Measurements from ENCODE around the gene MRPL21. TPM values are rescaled to one million over a fixed set of nuclear protein-coding genes. Genes with fewer than 3 reads are reported as not detected.
A peak's percentile ranks its signal among the peaks of the same experiment; 100 is the strongest.

The MRPL21 gene
- total and polyA plus RNA-seq, 2 of the 13 experiments (the other 11 are each of a cell fraction or from before 2014, with no cell fraction given) = 61.5 to 100 TPM

DNA sequence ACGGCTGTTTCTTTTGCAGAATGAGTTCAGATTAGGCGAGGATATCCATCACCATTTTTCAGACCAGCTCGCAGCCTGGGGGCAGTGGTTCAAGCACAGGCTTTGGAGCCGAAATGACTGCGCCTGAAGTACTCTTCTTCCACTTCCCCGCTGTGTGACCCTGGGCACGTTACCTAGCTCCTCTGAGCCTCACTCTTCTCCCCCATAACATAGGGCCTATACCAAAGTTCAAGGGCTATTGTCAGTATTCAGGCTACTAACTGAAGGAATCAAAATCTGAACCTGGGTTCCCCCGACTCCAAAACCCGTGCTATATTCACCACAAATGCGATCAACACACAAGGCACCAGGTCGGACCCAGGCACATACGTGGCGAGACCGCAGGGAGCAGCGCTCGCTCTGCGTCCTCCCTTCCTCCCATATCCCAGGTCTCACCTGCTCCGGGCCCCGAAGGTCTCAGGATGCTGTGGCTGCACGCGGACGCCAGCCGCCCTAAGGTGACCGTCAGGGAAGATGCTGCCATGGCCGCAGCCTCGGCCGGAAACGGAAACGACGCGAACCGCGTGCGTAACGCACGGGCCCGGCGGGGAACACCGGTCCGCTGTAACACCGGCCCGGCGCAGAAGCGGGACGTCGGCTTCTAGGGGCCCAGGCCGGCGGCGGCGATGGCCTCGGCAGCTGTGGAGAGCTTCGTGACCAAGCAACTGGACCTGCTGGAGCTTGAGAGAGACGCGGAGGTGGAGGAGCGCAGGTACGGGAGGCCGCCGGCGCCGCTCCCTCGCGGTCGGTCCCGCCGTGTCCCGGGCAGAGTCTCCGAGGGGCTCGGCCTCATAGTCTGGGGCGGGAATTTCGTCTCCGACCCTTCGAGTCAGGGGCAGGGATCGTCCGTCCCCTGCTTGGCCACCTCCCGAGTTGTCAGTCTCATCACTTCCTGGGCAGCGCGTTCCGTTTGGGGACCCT lies at the start of gene MRPL21, which contains the start of gene IGHMBP2 (continued):
- TF ChIP-seq, protein P1, sequence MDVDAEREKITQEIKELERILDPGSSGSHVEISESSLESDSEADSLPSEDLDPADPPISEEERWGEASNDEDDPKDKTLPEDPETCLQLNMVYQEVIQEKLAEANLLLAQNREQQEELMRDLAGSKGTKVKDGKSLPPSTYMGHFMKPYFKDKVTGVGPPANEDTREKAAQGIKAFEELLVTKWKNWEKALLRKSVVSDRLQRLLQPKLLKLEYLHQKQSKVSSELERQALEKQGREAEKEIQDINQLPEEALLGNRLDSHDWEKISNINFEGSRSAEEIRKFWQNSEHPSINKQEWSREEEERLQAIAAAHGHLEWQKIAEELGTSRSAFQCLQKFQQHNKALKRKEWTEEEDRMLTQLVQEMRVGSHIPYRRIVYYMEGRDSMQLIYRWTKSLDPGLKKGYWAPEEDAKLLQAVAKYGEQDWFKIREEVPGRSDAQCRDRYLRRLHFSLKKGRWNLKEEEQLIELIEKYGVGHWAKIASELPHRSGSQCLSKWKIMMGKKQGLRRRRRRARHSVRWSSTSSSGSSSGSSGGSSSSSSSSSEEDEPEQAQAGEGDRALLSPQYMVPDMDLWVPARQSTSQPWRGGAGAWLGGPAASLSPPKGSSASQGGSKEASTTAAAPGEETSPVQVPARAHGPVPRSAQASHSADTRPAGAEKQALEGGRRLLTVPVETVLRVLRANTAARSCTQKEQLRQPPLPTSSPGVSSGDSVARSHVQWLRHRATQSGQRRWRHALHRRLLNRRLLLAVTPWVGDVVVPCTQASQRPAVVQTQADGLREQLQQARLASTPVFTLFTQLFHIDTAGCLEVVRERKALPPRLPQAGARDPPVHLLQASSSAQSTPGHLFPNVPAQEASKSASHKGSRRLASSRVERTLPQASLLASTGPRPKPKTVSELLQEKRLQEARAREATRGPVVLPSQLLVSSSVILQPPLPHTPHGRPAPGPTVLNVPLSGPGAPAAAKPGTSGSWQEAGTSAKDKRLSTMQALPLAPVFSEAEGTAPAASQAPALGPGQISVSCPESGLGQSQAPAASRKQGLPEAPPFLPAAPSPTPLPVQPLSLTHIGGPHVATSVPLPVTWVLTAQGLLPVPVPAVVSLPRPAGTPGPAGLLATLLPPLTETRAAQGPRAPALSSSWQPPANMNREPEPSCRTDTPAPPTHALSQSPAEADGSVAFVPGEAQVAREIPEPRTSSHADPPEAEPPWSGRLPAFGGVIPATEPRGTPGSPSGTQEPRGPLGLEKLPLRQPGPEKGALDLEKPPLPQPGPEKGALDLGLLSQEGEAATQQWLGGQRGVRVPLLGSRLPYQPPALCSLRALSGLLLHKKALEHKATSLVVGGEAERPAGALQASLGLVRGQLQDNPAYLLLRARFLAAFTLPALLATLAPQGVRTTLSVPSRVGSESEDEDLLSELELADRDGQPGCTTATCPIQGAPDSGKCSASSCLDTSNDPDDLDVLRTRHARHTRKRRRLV (CRISPR knock-in tag; IDR thresholded peaks at IDR 0.05) = no peak; the same call in 1 of the 2 replicates
- TF ChIP-seq, protein P2, sequence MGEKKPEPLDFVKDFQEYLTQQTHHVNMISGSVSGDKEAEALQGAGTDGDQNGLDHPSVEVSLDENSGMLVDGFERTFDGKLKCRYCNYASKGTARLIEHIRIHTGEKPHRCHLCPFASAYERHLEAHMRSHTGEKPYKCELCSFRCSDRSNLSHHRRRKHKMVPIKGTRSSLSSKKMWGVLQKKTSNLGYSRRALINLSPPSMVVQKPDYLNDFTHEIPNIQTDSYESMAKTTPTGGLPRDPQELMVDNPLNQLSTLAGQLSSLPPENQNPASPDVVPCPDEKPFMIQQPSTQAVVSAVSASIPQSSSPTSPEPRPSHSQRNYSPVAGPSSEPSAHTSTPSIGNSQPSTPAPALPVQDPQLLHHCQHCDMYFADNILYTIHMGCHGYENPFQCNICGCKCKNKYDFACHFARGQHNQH (CRISPR knock-in tag; IDR thresholded peaks at IDR 0.05) = peak; percentile 73; the same call in 1 of the 2 replicates
- TF ChIP-seq, protein P3, sequence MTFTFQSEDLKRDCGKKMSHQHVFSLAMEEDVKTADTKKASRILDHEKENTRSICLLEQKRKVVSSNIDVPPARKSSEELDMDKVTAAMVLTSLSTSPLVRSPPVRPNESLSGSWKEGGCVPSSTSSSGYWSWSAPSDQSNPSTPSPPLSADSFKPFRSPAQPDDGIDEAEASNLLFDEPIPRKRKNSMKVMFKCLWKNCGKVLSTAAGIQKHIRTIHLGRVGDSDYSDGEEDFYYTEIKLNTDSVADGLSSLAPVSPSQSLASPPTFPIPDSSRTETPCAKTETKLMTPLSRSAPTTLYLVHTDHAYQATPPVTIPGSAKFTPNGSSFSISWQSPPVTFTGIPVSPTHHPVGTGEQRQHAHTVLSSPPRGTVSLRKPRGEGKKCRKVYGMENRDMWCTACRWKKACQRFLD (CRISPR knock-in tag; IDR thresholded peaks at IDR 0.05; ENCODE audit: borderline replicate concordance) = no peak; the same call in 1 of the 2 replicates
- TF ChIP-seq NFKBIZ (CRISPR knock-in tag; IDR thresholded peaks at IDR 0.05) (peak; percentile 79; the same call in 1 of the 2 replicates), JUN (CRISPR knock-in tag; IDR thresholded peaks at IDR 0.05) (peak; percentile 54; the same call in 1 of the 2 replicates), ZNF292 (CRISPR knock-in tag; IDR thresholded peaks at IDR 0.05; ENCODE audit: borderline replicate concordance, low read depth) (no peak), ZNF547 (CRISPR knock-in tag; IDR thresholded peaks at IDR 0.05) (peak; percentile 83), MAFF (IDR thresholded peaks at IDR 0.05; ENCODE audit: low read depth, low read length) (no peak), ZNF12 (CRISPR knock-in tag; IDR thresholded peaks at IDR 0.05) (peak; percentile 67), FOXM1 (CRISPR knock-in tag; IDR thresholded peaks at IDR 0.05) (peak; percentile 90)
- TF ChIP-seq, protein P4, sequence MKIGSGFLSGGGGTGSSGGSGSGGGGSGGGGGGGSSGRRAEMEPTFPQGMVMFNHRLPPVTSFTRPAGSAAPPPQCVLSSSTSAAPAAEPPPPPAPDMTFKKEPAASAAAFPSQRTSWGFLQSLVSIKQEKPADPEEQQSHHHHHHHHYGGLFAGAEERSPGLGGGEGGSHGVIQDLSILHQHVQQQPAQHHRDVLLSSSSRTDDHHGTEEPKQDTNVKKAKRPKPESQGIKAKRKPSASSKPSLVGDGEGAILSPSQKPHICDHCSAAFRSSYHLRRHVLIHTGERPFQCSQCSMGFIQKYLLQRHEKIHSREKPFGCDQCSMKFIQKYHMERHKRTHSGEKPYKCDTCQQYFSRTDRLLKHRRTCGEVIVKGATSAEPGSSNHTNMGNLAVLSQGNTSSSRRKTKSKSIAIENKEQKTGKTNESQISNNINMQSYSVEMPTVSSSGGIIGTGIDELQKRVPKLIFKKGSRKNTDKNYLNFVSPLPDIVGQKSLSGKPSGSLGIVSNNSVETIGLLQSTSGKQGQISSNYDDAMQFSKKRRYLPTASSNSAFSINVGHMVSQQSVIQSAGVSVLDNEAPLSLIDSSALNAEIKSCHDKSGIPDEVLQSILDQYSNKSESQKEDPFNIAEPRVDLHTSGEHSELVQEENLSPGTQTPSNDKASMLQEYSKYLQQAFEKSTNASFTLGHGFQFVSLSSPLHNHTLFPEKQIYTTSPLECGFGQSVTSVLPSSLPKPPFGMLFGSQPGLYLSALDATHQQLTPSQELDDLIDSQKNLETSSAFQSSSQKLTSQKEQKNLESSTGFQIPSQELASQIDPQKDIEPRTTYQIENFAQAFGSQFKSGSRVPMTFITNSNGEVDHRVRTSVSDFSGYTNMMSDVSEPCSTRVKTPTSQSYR (CRISPR knock-in tag; IDR thresholded peaks at IDR 0.05; ENCODE audit: borderline replicate concordance) = peak; percentile 64; the same call in 1 of the 2 replicates
- TF ChIP-seq, protein P5, sequence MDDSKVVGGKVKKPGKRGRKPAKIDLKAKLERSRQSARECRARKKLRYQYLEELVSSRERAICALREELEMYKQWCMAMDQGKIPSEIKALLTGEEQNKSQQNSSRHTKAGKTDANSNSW (CRISPR knock-in tag; IDR thresholded peaks at IDR 0.05; ENCODE audit: borderline replicate concordance) = peak; percentile 45; the same call in 1 of the 2 replicates
- TF ChIP-seq, protein P6, sequence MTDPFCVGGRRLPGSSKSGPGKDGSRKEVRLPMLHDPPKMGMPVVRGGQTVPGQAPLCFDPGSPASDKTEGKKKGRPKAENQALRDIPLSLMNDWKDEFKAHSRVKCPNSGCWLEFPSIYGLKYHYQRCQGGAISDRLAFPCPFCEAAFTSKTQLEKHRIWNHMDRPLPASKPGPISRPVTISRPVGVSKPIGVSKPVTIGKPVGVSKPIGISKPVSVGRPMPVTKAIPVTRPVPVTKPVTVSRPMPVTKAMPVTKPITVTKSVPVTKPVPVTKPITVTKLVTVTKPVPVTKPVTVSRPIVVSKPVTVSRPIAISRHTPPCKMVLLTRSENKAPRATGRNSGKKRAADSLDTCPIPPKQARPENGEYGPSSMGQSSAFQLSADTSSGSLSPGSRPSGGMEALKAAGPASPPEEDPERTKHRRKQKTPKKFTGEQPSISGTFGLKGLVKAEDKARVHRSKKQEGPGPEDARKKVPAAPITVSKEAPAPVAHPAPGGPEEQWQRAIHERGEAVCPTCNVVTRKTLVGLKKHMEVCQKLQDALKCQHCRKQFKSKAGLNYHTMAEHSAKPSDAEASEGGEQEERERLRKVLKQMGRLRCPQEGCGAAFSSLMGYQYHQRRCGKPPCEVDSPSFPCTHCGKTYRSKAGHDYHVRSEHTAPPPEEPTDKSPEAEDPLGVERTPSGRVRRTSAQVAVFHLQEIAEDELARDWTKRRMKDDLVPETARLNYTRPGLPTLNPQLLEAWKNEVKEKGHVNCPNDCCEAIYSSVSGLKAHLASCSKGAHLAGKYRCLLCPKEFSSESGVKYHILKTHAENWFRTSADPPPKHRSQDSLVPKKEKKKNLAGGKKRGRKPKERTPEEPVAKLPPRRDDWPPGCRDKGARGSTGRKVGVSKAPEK (CRISPR knock-in tag; IDR thresholded peaks at IDR 0.05; ENCODE audit: borderline replicate concordance) = no peak

Measured in HepG2 (cell line).